AG08395 (cell line): ENCODE measurements around the gene LHB.

Experiments used
- DNase-seq: peaks from one replicate; pipeline ENCODE4 v3.0.0; 2012; ENCODE audit warnings: mixed read lengths, low spot score

LHB gene

GRCh38 chr19:49010453-49010852, 6.4 kb downstream of the LHB start:
- no peak for DNase-seq

GRCh38 chr19:49009828-49010227, 7.1 kb downstream of the LHB start:
- no peak for DNase-seq

DNA sequence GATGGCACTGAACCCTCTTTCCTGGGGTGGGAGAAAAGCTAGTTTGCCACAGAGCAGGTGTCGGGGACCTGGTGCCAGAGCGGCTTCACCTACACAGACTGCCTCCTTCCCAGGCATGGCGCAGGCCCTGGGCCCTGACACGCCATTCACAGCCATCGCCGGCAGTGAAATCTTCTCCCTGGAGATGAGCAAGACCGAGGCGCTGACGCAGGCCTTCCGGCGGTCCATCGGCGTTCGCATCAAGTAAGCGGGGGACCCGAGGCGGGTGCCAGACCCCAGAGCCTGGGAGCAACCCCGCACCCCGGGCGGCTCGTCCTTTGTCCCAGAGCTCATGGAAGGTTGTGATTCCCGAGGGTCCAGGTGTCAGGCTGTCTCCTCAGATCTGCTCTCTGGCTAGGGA, 10.0 kb downstream of the LHB start:
- DNase-seq, result no peak

DNA sequence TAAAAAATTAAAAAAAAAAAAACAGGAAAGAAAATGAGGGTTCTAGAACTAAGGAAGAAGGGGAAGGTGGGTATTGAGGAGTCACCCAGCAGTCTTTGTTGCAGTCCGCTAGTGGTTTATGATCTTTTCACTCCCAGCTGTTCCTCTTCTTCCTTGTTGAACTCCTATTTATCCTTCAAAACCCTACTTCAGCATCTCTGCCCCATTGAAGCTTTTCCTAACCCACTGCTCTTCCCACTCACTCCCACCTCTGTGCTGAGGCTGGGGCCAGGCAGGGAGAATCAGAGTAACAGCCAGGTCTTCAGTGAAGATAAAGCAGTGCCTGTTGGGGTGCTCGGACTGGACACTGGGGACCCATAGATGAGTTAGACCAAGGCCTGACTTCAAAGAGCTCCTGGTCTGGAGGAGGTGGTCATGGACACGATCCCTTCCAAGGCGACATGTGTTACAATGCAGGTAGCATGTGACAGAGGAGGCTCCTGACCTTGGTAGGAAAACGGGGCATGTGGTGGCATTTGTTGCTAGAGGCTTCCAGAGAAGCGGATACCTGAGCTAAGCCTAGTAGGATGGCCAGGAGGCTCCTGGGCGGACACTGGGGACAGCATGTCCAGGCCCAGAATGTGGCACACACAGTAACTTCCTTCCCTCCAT, 11.8 kb downstream of the LHB start:
- DNase-seq, result no peak

- no peak for DNase-seq
These were observed 12.8 kb downstream of the LHB start for GRCh38 chr19:49004133-49004532.

GRCh38 chr19:48999481-49000325, 17.2 kb downstream of the LHB start:
- DNase-seq, result peak; percentile 70

DNA sequence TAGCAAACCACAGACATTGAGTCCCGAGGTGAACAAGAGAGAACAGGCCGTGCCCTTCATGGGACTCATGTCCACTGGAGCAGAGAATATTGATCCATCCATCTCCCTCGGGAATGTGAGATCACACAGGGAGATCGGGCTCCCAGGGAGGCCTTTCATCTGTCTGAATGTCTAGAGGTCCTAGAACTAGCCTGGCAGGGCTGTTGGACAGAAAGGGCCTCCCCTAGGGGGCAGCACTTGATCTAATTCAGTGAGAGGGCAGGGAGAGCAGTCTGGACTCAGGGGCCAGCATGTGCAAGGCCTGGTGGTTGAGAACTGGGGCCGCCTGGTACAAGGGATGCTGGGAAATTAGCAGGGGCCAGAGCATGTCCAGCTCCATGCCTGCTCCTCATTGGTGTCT, 18.9 kb downstream of the LHB start:
- peak; percentile 43 for DNase-seq

GRCh38 chr19:48994035-48994386, 22.9 kb downstream of the LHB start:
- DNase-seq, result no peak

GRCh38 chr19:48993175-48994034, 23.5 kb downstream of the LHB start, which contains the start of the genes GYS1 and RUVBL2:
Gene GYS1, minus strand, starts transcription at chr19:48993309. Its CDS starts 197 bp downstream, at chr19:48993112.
Gene RUVBL2, plus strand, starts transcription at chr19:48993887. Its CDS starts 25 bp downstream, at chr19:48993912.
- peak; percentile 99 for DNase-seq

- DNase-seq, result no peak
These were observed 24.2 kb downstream of the LHB start for GRCh38 chr19:48992581-48993174.

- peak; percentile 94 for DNase-seq
These were observed 24.9 kb downstream of the LHB start for GRCh38 chr19:48991873-48992580.

DNA sequence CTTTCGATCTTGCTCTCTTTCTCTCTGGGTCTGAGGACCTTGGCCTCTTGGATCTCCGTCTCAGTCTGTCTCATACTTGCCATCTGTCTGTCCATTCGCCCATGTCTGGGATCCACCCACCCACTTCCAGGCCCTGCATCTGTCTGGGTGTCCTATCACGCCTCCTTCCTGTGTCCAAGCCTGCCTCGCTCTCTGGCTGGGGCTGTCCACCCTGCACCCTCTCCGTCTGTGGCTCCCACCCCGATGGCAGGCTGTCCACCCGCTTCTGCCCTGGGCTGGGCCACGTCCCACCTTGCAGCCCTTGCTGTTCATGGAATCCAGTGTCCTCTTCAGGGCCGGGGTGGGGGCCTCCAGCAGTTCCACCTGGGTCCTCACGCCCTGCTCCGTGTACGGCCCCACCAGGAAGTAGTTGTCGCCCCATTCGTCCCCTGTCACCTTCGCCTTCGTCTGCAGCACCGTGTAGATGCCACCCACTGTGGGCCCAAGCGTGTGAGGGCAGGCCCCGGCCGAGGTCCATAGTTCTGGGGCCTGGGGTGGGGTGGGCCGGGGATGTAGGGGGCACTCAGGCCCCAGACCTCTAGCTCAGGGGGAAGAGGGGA, 25.8 kb downstream of the LHB start:
- no peak for DNase-seq

- DNase-seq, result no peak
These were observed 26.5 kb downstream of the LHB start for GRCh38 chr19:48990400-48990799.

- no peak for DNase-seq
These were observed 27.1 kb downstream of the LHB start for GRCh38 chr19:48989701-48990291.

DNA sequence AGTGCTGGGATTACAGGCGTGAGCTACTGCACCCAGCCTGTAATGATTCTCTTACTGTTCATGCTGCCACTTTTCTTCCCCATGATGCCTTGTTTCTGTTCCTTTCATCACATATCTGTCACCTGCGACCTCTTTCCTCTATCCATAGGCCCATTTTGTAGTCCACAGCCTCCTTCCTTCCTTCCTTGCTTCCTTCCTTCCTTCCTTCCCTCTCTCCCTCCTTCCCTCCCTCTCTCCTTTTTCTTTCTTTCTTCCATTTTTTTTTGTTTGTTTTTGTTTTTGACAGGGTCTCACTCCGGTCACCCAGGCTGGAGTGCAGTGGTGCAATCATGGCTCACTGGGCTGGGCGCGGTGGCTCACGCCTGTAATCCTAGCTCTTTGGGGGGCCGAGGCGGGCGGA, 28.0 kb downstream of the LHB start:
- no peak for DNase-seq

DNA sequence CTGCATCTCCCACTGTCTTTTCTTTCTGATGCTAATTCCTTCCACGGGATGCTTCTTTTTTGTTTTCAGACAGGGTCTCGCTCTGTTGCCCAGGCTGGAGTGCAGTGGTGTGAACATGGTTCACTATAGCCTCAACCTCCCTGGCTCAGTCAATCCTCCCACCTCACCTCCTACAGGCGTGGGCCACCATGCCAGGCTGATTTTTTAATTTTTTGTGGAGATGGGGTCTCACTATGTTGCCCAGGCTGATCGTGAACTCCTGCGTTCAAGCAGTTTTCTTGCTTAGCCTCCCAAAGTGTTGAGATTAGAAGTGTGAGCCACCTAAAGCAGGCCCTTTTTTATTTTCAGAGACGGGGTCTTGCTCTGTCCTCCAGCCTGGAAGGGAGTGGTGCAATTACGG, 28.6 kb downstream of the LHB start:
- no peak for DNase-seq

GRCh38 chr19:48987323-48987722, 29.6 kb downstream of the LHB start:
- DNase-seq, result no peak

DNA sequence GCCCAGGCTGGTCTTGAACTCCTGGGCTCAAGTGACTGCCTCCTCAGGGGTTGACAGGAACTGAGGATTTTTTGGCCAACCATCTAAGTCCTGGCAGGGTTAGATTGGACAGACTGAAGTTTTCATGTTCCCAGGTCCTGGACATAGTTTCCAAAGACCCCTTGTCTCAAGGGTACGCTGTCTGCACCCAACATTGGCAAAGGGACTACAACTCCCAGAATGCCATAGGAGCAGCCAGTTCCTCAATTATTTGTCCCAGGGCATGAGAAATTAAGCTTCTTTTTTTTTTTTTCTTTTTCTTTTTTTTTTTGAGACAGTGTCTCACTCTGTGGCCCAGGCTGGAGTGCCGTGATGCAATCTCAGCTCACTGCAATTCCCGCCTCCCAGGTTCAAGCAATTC, 30.7 kb downstream of the LHB start:
- no peak for DNase-seq

- no peak for DNase-seq
These were observed 31.2 kb downstream of the LHB start for GRCh38 chr19:48985711-48986110.

GRCh38 chr19:48982280-48982679, 34.6 kb downstream of the LHB start:
- DNase-seq, result no peak

- DNase-seq, result no peak
These were observed 39.8 kb downstream of the LHB start for GRCh38 chr19:48977061-48977460.
